ENCODE data around the gene MARCHF3. TPM values are rescaled to one million over a fixed set of nuclear protein-coding genes. Genes with fewer than 3 reads are reported as not detected.

Gene MARCHF3
- total RNA-seq, 1 donor from 2014 or later, result 5.7 TPM

- H3K36me3 Mint-ChIP-seq (ENCODE audit: unreplicated experiment), result peaks cover 5% of the 10 kb centered on the region
- DNase-seq, result no peak
- peaks cover 2% of the 10 kb centered on the region for H3K4me1 Mint-ChIP-seq (ENCODE audit: low read depth, unreplicated experiment)
- no peak for TF ChIP-seq CTCF (IDR thresholded peaks at IDR 0.05; ENCODE audit: partially characterized antibody, unreplicated experiment)
- H3K27me3 Mint-ChIP-seq (ENCODE audit: unreplicated experiment), result peaks cover 2% of the 10 kb centered on the region
- H3K9me3 Mint-ChIP-seq (ENCODE audit: unreplicated experiment), result peaks cover 2% of the 10 kb centered on the region
- no peak overlapping the region for H3K4me3 Mint-ChIP-seq (ENCODE audit: unreplicated experiment)
- no peak overlapping the region for H3K27ac Mint-ChIP-seq (ENCODE audit: unreplicated experiment)
These were observed 201.3 kb downstream of the MARCHF3 start for GRCh38 chr5:126829098-126829497.

- Mint-ChIP-seq H3K27ac (ENCODE audit: unreplicated experiment) (no peak overlapping the region), H3K4me1 (ENCODE audit: low read depth, unreplicated experiment) (peaks cover 2% of the 10 kb centered on the region), H3K36me3 (ENCODE audit: unreplicated experiment) (peaks cover 5% of the 10 kb centered on the region), H3K9me3 (ENCODE audit: unreplicated experiment) (peaks cover 3% of the 10 kb centered on the region), H3K27me3 (ENCODE audit: unreplicated experiment) (peaks cover 2% of the 10 kb centered on the region), H3K4me3 (ENCODE audit: unreplicated experiment) (no peak overlapping the region)
- no peak for DNase-seq
- TF ChIP-seq CTCF (IDR thresholded peaks at IDR 0.05; ENCODE audit: partially characterized antibody, unreplicated experiment), result no peak
These were observed 203.6 kb downstream of the MARCHF3 start for GRCh38 chr5:126826619-126827215.

GRCh38 chr5:126819253-126819652 is 211.1 kb downstream of the MARCHF3 start:
- peaks cover 2% of the 10 kb centered on the region for H3K9me3 Mint-ChIP-seq (ENCODE audit: unreplicated experiment)
- no peak overlapping the region for H3K4me3 Mint-ChIP-seq (ENCODE audit: unreplicated experiment)
- no peak for DNase-seq
- H3K36me3 Mint-ChIP-seq (ENCODE audit: unreplicated experiment), result no peaks in the 10 kb centered on the region
- H3K27me3 Mint-ChIP-seq (ENCODE audit: unreplicated experiment), result no peaks in the 10 kb centered on the region
- no peak overlapping the region for H3K27ac Mint-ChIP-seq (ENCODE audit: unreplicated experiment)
- no peak for TF ChIP-seq CTCF (IDR thresholded peaks at IDR 0.05; ENCODE audit: partially characterized antibody, unreplicated experiment)
- peaks cover 3% of the 10 kb centered on the region for H3K4me1 Mint-ChIP-seq (ENCODE audit: low read depth, unreplicated experiment)

GRCh38 chr5:126818736-126819135 is 211.6 kb downstream of the MARCHF3 start:
- H3K4me3 Mint-ChIP-seq (ENCODE audit: unreplicated experiment), result no peak overlapping the region
- no peaks in the 10 kb centered on the region for H3K27me3 Mint-ChIP-seq (ENCODE audit: unreplicated experiment)
- TF ChIP-seq CTCF (IDR thresholded peaks at IDR 0.05; ENCODE audit: partially characterized antibody, unreplicated experiment), result no peak
- no peaks in the 10 kb centered on the region for H3K36me3 Mint-ChIP-seq (ENCODE audit: unreplicated experiment)
- no peak for DNase-seq
- H3K9me3 Mint-ChIP-seq (ENCODE audit: unreplicated experiment), result peaks cover 2% of the 10 kb centered on the region
- H3K4me1 Mint-ChIP-seq (ENCODE audit: low read depth, unreplicated experiment), result peaks cover 3% of the 10 kb centered on the region
- no peak overlapping the region for H3K27ac Mint-ChIP-seq (ENCODE audit: unreplicated experiment)

Other genes with a start within 250 kb of the MARCHF3 start
- gene C5orf63, start 42.9 kb upstream of the MARCHF3 start, total RNA-seq (ENCODE audit: unreplicated experiment), result 11.8 TPM

Measured in glutamatergic neuron (in vitro differentiated cells).